HCT116 (cell line): Measurements from ENCODE around the gene FAM124B.

Source experiments
- CEBPB ChIP-seq: IDR thresholded peaks from 2 replicates; pipeline ENCODE4 v1.6.1; 2012; ENCODE audit warnings: low read depth
- EZH2 ChIP-seq: fragments of 200-600 bp; sonication (generic); IDR thresholded peaks from 2 replicates; pipeline ENCODE4 v1.6.1; 2017; ENCODE audit warnings: antibody characterized with exemption, mixed run types
- EZH2phosphoT487 ChIP-seq: fragments of 200-600 bp; IDR thresholded peaks from 2 replicates; pipeline ENCODE4 v1.6.1; 2018; ENCODE audit warnings: antibody characterized with exemption, borderline replicate concordance
- JUND ChIP-seq: IDR thresholded peaks from 2 replicates; pipeline ENCODE4 v1.6.1; 2012
- POLR2A ChIP-seq: IDR thresholded peaks from 2 replicates; pipeline ENCODE4 v1.7.0; 2011; ENCODE audit warnings: borderline replicate concordance; ENCODE audit not compliant: insufficient read depth, insufficient read length; ENCODE audit errors: extremely low read depth
- POLR2AphosphoS5 ChIP-seq: IDR thresholded peaks from 2 replicates; pipeline ENCODE4 v1.6.1; 2011; ENCODE audit warnings: mild to moderate bottlenecking, low read depth, low read length, moderate library complexity
- RAD21 ChIP-seq: IDR thresholded peaks from 2 replicates; pipeline ENCODE4 v1.6.1; 2012; ENCODE audit warnings: low read depth, mild to moderate bottlenecking
- TF ChIP-seq, protein P1 (sequence below): IDR thresholded peaks from 2 replicates; pipeline ENCODE4 v1.6.1; 2012; ENCODE audit warnings: low read depth
- TF ChIP-seq, protein P2 (sequence below), 3 experiments: fragments of 200-600 bp in 1 of 3; sonication (generic) in 1 of 3; IDR thresholded peaks in 2 of 3; conservative IDR thresholded peaks in 1 of 3; 2 replicates each; pipeline ENCODE4 v1.5.1; 2012 to 2017; ENCODE audit warnings: low read depth in 2 of 3, low read length in 2 of 3, antibody characterized with exemption in 1 of 3, borderline replicate concordance in 1 of 3, control low read depth in 1 of 3, mild to moderate bottlenecking in 1 of 3, mixed read lengths in 1 of 3, mixed run types in 1 of 3, moderate library complexity in 1 of 3; ENCODE audit not compliant: insufficient read depth in 1 of 3

DNA sequence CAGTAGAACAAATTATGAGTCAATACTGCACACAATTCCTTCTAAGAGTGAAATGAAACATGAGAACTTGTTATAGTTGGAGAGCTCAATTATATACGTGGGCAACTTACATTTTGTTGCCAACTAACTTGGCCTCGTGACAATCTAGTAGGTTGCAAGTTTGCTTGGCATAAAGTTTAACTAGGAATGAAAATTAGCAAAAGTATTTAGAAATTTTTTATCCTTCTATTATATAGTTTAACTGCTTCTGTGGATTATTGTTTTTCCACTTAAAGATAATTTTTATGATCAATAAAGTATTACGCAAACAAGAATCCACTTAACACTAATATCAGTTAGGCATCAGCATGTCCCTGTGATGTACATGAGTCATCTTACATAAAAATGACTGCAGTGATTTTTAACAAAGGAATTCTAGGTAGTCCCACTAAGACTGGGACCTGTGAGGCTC lies 41.1 kb downstream of the FAM124B start:
- TF ChIP-seq, protein P1, sequence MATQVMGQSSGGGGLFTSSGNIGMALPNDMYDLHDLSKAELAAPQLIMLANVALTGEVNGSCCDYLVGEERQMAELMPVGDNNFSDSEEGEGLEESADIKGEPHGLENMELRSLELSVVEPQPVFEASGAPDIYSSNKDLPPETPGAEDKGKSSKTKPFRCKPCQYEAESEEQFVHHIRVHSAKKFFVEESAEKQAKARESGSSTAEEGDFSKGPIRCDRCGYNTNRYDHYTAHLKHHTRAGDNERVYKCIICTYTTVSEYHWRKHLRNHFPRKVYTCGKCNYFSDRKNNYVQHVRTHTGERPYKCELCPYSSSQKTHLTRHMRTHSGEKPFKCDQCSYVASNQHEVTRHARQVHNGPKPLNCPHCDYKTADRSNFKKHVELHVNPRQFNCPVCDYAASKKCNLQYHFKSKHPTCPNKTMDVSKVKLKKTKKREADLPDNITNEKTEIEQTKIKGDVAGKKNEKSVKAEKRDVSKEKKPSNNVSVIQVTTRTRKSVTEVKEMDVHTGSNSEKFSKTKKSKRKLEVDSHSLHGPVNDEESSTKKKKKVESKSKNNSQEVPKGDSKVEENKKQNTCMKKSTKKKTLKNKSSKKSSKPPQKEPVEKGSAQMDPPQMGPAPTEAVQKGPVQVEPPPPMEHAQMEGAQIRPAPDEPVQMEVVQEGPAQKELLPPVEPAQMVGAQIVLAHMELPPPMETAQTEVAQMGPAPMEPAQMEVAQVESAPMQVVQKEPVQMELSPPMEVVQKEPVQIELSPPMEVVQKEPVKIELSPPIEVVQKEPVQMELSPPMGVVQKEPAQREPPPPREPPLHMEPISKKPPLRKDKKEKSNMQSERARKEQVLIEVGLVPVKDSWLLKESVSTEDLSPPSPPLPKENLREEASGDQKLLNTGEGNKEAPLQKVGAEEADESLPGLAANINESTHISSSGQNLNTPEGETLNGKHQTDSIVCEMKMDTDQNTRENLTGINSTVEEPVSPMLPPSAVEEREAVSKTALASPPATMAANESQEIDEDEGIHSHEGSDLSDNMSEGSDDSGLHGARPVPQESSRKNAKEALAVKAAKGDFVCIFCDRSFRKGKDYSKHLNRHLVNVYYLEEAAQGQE, result no peak
- TF ChIP-seq, protein P2, sequence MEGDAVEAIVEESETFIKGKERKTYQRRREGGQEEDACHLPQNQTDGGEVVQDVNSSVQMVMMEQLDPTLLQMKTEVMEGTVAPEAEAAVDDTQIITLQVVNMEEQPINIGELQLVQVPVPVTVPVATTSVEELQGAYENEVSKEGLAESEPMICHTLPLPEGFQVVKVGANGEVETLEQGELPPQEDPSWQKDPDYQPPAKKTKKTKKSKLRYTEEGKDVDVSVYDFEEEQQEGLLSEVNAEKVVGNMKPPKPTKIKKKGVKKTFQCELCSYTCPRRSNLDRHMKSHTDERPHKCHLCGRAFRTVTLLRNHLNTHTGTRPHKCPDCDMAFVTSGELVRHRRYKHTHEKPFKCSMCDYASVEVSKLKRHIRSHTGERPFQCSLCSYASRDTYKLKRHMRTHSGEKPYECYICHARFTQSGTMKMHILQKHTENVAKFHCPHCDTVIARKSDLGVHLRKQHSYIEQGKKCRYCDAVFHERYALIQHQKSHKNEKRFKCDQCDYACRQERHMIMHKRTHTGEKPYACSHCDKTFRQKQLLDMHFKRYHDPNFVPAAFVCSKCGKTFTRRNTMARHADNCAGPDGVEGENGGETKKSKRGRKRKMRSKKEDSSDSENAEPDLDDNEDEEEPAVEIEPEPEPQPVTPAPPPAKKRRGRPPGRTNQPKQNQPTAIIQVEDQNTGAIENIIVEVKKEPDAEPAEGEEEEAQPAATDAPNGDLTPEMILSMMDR (IDR thresholded peaks at IDR 0.05 in 2 of 3, conservative IDR thresholded peaks at IDR 0.05 in 1 of 3; ENCODE audit: borderline replicate concordance in 1 of 3, insufficient read depth in 1 of 3, low read depth in 2 of 3, low read length in 2 of 3), result no peak
- TF ChIP-seq JUND (no peak), EZH2 (no peak), EZH2phosphoT487 (no peak), POLR2A (no peak), RAD21 (no peak), CEBPB (no peak), POLR2AphosphoS5 (no peak)
